GM19023 (cell line): ENCODE measurements around the gene UBTD2.

Source experiments
- ATAC-seq: cut with Tn5 transposase; IDR thresholded peaks from one replicate; pipeline ENCODE4 v1.9.1; 2021; ENCODE audit warnings: mild to moderate bottlenecking, moderate library complexity; ENCODE audit not compliant: unreplicated experiment

UBTD2 gene

DNA sequence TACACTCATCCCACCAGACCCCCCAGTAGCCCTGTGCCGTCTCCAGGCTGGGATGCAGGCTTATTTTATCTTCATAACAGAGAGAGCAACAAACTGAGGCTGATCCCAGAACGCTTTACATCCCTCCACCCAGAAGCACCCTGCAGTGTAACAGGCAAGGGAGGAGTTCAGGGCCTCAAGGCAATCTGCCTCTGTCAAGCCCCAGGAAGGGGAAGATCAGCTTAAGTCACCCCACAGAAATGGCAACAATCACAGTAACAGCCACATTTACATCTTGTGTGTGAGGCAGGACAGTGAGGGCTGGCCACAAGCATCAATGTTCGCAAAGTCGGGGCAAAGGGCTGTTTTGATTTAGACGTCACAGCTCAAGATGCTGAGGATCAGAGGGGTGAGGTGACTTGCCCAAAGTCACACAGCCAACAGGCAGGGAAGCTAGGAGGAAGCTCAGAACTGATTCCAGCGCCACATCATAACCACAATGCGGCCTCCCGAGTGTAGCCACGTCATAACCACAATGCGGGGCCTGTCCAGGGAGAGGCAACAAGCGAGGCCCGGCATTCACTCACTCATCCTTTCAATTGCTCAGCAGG, 109.9 kb downstream of the UBTD2 start:
- no peak for ATAC-seq

DNA sequence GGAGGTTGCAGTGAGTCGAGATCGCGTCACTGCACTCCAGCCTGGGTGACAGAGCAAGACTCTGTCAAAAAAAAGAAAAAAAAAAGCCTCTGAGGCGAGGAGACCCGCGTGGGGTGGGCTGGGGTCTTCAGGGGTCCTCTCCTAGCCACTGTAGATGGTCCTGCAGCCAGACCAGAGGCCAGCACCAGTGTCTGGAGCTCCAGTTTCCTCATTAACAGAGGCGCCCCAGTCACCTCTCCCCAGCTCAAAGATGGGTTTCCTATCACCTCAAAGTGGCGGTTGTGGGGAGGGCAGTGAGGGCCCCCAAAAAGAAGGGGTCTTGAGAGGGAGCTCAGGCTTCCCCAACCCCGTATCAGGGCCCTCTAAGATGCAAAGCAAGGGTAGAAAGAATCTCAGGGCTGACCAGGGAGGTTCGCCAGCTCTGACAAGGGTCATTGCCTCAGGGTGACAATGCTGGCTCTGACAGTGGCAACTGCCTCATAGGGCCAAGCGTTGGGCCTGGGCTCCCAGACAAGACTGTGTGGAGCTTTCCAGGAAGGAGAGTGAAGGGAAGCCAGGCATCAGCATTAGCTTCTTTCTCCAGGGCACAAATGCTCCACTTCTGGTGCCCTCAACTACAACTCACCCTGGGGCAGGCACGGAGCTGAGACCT, 110.5 kb downstream of the UBTD2 start:
- no peak for ATAC-seq

DNA sequence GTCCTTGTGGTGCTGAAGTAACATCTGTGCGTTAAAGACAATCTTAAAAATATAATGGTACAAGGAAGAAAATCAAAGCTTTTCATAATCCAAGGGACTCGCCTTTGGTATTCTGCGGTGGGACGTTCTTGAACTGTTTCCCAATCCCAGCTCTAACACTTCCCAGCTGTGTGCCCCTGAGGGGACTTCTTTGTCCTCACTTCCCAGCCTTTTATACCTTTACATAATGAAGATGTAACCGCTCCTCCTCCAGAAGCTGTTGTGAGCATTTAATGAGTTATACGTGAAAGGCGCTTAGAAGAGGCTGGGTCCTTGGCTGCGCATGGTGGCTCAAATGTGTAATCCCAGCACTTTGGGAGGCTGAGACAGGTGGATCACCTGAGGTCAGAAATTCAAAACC, 112.4 kb downstream of the UBTD2 start:
- no peak for ATAC-seq

DNA sequence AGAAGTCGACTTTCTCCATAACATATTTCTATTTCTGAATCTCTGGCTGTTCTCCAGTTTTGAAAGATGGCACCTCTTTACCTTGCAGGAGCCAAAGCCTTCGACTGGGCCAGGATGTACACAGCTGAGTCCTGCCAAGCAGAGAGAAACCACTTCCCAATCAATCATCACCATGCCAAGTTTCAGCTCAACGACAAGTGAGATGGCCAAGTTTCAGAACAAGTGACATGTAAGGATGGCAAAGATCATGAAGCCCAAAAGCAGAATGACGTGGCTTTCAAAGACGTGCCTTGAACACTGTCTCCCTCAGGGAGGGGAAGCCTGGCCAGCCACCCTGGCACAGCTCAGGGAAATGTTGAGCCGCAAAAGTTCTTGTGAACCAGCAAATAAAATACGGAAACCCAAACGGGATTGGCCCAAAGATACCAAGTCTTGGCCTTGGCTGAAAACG, 113.3 kb downstream of the UBTD2 start:
- ATAC-seq, result no peak

DNA sequence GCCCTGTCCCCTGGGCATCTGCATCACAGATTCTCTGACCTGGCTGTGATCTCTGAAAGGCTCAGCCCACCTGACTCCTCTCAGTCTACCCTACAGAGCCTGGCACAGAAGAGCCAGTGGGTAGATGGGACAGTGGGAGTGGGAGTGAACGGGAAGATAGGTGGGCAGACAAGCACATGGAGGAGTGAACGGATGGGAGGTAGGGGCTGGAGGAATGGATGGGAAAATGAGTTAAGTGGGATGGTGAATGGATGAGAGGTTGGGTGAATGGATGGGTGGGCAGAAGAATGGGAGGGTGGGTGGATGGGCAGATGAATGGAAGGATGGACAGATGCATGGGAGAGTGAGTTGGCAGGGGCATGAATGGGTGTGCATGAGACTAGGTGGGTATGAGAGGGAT, 114.3 kb downstream of the UBTD2 start:
- ATAC-seq, result no peak

DNA sequence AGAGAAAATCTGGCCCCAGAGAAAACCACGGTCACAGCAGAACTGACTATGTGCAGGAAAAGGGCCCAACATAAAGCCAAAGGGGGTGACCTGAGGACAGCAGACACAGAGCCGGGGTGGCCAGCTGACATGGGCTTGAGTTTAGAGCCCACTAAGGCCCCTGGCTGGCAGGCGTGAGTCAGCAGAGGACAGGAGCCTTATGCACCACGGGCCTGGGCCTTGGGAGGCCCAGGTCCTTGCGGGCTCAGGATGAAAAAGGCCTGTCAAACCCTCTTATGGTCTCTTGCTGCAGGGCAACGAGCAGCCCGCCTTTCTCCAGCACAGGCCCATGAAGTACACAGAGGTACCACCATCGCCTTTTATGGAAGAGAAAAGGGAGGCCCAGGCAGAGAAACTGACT, 115.3 kb downstream of the UBTD2 start:
- ATAC-seq, result no peak

DNA sequence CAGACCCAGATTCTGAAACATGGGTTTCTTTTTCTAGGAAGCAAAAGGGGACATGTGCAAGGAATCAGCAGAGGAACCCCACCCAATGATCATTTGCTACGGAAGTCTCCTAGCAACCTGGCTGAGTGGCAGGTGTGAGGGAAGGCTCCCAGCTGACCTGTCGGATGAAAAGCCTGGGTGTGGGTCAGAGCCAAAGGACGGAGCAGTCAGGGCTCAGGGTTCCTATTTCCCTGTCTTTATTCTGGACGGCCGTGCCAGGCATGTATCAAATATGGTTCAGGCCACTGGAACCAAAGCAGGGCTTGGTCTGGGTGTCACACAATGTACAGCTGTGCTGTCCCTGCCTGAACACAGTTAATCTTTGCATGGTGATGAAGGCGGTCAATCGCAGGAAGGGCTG, 115.7 kb downstream of the UBTD2 start:
- no peak for ATAC-seq

DNA sequence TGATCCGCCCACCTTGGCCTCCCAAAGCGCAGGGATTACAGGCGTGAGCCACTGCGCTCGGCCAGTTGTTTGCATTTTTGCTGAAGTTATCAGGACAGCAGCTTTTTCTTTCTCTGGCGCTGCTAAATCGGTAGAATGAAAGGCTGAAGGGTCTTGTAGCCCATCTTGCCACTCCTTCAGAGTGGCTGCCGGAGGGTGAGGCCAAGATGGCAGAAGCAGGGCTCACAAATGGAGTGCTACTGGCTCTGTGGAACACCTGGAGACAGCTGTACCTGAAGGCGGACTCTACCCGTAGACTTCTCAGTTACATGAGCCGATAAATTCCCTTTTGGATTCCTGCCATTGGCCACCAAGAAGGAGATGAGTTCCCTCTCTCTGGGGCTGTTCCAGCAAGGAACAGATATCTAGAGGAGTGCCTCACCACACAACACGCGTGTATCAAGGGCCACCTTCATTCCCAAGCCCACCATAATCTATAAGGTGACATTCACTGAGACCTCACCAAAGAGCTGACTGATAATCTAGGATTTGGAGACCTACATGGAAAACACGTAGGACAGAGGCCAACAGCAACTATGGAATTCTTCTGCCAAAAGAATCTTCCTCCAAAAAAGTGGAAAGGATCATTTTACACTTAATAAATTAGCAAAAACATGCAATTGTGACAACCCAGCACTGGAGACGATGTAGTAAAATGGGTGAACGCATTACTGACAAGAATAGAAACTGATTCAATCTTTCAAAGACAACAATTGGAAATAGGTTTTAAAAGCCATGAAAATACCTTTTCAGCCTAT, 117.3 kb downstream of the UBTD2 start:
- no peak for ATAC-seq

DNA sequence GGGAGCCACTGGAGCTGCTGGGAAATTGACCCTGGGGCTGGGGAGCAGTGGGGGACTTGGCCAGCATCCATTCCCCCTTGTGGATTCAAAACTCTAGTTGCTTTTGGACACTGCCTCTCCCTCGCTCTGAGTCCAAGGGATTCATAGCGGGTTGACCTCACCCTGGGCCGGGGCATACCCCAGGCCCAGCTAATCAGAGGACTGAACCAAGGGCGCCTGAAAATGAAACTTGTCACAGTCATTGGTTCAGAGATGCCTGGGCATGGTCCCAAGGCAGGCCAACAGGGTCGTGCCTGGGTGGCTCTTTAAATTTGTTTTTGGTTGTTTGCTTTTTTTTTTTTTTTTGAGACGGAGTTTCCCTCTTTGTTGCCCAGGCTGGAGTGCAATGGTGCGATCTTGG, 118.1 kb downstream of the UBTD2 start:
- ATAC-seq, result no peak

DNA sequence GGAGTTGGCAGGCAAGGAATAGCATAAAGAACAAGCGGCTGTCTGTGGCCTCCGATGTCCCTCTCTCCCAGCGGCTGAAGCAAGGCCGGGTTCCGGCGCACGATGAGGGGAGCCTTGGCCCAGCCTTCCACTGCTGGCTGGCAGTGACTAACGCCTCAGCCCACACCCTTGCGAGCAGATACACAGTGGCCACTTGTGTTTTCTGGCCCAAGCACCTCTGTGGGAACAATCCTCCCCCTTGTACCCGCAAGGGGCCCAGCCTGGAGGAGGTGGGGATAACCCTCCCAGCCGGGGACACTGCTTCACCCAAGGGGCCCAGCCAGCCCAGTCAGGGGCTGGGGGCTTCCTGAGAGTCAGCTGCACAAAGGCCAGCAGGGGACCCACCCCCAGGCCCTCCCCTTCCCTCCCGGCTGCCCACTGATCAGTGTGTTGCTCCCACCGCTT, 118.8 kb downstream of the UBTD2 start:
- ATAC-seq, result no peak

DNA sequence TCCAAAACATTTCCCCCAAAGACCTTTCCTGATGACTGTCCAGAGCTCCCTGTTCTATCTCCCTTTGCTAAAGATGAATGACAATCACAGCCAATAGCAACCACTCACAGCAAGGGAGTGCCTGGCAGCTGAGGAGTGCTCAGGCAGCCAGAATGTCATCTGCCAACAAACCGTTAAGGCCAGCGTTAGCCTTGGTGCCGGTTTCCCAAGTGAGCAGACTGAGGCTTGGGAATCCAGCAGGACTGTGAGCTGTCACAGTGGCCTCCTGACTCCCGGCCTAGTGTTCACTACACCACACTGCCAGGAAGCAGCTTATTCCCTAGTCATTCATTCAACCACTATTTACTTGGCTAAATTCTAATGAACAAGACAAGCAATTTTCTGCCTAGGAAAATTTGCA, 120.2 kb downstream of the UBTD2 start:
- no peak for ATAC-seq

DNA sequence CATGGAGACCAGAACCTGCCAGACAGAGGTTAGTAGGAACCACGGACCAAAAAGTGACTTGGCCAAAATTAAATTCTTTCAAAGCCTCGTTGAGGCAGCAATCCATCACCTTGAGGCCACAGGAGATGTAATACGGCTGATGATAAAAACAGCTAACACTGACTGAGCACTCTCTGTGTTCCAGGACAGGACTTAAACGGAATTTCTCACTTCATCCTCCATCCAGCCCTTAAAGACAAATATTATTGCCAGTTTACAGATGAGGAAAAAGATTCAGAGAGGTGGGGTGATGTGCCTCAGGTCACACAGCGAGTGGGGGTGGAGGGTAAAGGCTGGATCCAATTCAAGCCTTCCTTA, 120.6 kb downstream of the UBTD2 start:
- no peak for ATAC-seq

DNA sequence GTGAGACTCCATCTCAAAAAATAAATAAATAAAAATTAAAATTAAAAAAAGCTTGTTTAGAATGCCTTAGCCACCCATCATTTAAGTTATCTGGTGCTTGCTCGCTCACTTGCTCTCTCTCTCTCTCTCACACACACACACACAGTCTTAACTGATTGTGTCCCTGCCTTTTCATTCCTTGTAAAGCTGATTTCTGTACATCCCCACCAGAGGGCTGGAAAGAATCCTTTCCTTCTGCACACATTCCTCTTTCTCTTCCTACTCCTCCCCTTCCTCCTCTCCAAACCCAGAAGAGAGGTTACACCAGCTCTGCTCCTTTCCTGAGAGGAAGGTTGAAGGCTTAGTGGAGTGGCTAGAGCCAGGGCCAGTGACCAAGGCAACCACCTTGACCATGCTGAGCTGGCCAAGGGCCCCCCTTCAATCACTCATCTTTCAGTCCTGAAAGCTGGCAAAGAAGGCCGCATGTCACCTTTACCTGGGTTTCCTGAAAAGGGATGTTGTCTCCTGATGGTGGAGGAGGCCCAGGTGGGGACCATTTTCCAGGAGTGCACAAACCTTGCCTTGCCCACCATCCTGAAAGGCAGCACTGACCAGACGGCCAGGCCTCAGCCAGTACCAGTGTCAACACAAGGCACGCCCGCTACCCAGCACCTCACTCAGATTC, 121.1 kb downstream of the UBTD2 start:
- no peak for ATAC-seq

DNA sequence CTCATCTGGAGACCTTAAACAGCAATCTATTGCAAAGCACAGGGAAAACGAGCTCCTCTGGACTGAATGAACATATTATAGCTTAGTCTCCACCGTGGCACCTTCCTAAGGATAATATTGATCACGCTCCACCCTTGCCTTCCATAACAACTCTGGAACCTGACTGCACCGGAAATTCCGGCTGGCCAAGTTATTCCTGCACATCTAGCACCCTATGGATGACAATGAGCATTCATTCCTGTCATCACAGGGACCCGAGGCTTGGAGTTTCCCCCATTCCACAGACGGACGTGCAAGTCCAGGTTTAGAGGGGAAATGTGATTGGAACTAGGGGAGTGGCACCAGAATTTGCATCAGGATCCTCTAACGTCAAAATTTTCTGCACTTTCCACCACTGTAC, 123.1 kb downstream of the UBTD2 start:
- ATAC-seq, result no peak
